SK-N-MC (cell line): Measurements from ENCODE around the gene CACNA2D4.

Experiments used
- DNase-seq: peaks from one replicate; pipeline ENCODE4 v3.0.0-alpha.2; 2011; ENCODE audit warnings: low read depth, low spot score
- H3K27ac ChIP-seq: fragments of 200-600 bp; sonication (generic); 2 replicates; pipeline ENCODE4 v1.5.1; 2016; ENCODE audit warnings: mixed run types
- H3K36me3 ChIP-seq: fragments of 200-600 bp; sonication (generic); 2 replicates; pipeline ENCODE4 v1.6.1; 2017; ENCODE audit warnings: antibody characterized with exemption, low read length, mixed read lengths; ENCODE audit not compliant: insufficient read depth
- H3K4me3 ChIP-seq: fragments of 200-600 bp; sonication (generic); 2 replicates; pipeline ENCODE4 v1.5.1; 2016
- H3K9ac ChIP-seq: fragments of 200-600 bp; sonication (generic); 2 replicates; pipeline ENCODE4 v1.8.0; 2017; ENCODE audit warnings: mixed run types, mixed read lengths; ENCODE audit not compliant: insufficient read length
- H3K9me3 ChIP-seq: fragments of 200-600 bp; sonication (generic); 2 replicates; pipeline ENCODE4 v1.6.1; 2017; ENCODE audit warnings: low read depth, mild to moderate bottlenecking, antibody characterized with exemption, low read length, moderate library complexity, mixed read lengths
- EZH2 ChIP-seq: fragments of 200-600 bp; sonication (generic); IDR thresholded peaks from one replicate; pipeline ENCODE4 v1.6.1; 2017; ENCODE audit warnings: antibody characterized with exemption
- FOXP2 ChIP-seq: optimal IDR thresholded peaks from 2 replicates; pipeline ENCODE3; 2011; ENCODE audit warnings: mild to moderate bottlenecking, moderate library complexity; ENCODE audit not compliant: insufficient read depth; ENCODE audit errors: extremely low read length, control extremely low read depth
- POLR2AphosphoS5 ChIP-seq: IDR thresholded peaks from 2 replicates; pipeline ENCODE4 v1.6.1; 2012; ENCODE audit warnings: mild to moderate bottlenecking, low read depth, low read length, borderline replicate concordance

Gene CACNA2D4

GRCh38 chr12:1826867-1827705 lies 91.4 kb downstream of the CACNA2D4 start:
- Histone ChIP-seq H3K4me3 (no peak overlapping the region), H3K36me3 (no peaks in the 10 kb centered on the region), H3K9ac (no peak overlapping the region), H3K9me3 (no peaks in the 10 kb centered on the region), H3K27ac (no peak overlapping the region)
- TF ChIP-seq POLR2AphosphoS5: no peak
- no peak for TF ChIP-seq FOXP2
- no peak for TF ChIP-seq EZH2
- no peak for DNase-seq

GRCh38 chr12:1826401-1826800 lies 92.1 kb downstream of the CACNA2D4 start:
- no peak overlapping the region for H3K9ac ChIP-seq
- H3K9me3 ChIP-seq: no peaks in the 10 kb centered on the region
- no peak for DNase-seq
- TF ChIP-seq EZH2 (no peak), FOXP2 (no peak), POLR2AphosphoS5 (no peak)
- H3K4me3 ChIP-seq: no peak overlapping the region
- no peaks in the 10 kb centered on the region for H3K36me3 ChIP-seq
- H3K27ac ChIP-seq: no peak overlapping the region

DNA sequence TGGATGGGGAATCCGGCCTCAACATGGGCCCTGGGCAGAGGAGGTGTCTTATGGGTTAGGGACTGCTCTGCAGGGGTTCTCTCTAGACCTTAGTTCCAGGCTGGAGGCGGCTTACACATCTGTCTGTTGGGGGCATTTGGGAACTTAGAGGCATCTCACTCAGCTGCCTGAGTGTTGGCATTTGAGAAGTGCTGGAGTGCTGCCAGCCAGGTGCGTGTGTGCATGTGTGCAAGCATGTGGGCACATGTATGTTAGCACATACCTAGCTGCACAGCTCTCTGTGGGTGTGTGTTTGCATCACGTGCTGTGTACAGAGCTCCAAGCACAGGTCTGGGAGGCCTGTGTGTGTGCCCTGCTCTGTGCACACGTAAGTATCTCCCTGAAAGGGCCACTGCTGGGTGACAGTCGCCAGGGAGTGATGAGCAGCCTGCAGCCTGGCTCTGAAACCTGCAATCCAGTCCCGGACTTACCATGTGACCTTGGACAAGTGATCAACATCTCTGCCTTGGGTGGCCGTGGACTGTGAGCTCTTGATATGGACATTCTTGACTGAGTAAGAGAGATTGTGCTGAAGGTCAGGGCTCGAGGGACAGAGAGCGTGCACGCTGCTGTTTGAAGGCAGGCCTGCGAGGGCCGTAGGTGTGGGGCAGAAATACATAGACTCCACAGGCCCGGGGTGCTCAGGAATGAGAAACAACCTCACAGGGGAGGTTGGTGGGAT lies 92.9 kb downstream of the CACNA2D4 start:
- no peak for TF ChIP-seq POLR2AphosphoS5
- no peak for TF ChIP-seq EZH2
- TF ChIP-seq FOXP2: no peak
- no peaks in the 10 kb centered on the region for H3K9me3 ChIP-seq
- H3K36me3 ChIP-seq: no peaks in the 10 kb centered on the region
- no peak for DNase-seq
- no peak overlapping the region for H3K4me3 ChIP-seq
- H3K9ac ChIP-seq: no peak overlapping the region
- H3K27ac ChIP-seq: no peak overlapping the region

DNA sequence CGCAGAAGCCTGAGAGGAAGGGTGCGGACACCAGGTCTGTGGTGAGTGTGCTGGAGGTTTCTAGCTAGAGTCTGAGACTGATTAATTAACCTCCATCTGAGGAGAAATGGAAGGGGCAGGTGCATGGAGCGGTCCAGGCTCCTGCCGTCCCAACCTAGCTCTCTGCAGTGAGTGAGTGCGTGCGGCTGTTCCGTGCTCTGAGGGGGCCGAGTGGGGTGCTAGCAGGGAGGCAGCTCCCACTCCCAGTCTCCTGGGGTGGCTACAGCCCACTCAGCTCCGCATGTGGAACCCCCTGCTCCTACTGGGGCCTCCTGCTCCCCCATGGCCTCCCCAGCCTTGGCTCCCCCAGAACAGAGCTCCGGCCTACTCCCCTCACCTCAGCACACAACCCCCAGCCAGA lies 95.2 kb downstream of the CACNA2D4 start:
- Histone ChIP-seq H3K9ac (no peak overlapping the region), H3K27ac (no peak overlapping the region)

DNA sequence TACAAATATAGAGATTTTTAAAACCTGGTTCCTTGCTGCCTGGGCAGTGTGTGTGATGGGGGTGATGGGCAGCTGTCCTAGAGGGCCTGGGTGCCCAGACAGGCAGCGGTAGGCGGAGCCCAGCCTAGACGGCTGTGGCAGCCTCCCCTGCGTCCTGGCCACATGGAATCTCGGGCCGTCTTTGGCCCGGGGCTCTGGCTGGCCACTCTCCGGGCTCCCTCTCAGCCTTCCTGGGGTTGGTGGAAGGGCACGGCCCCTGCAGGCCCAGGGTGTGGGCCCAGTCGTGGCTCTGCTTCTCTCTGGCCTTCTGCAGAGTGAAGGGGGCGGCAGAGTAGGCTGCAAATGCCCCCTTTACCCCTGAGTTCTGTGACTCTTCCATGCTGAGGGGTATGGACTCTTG lies 95.8 kb downstream of the CACNA2D4 start:
- no peaks in the 10 kb centered on the region for H3K36me3 ChIP-seq
- no peak overlapping the region for H3K27ac ChIP-seq
- H3K9me3 ChIP-seq: no peaks in the 10 kb centered on the region
- H3K9ac ChIP-seq: no peak overlapping the region
- no peak overlapping the region for H3K4me3 ChIP-seq
- DNase-seq: no peak
- TF ChIP-seq POLR2AphosphoS5 (no peak), FOXP2 (no peak)

More for the DNA sequence above, 95.2 kb downstream of the CACNA2D4 start:
- H3K4me3 ChIP-seq: no peak overlapping the region
- H3K36me3 ChIP-seq: no peaks in the 10 kb centered on the region
- no peak for DNase-seq
- no peaks in the 10 kb centered on the region for H3K9me3 ChIP-seq
- no peak for TF ChIP-seq POLR2AphosphoS5
- no peak for TF ChIP-seq FOXP2
- TF ChIP-seq EZH2: no peak

DNA sequence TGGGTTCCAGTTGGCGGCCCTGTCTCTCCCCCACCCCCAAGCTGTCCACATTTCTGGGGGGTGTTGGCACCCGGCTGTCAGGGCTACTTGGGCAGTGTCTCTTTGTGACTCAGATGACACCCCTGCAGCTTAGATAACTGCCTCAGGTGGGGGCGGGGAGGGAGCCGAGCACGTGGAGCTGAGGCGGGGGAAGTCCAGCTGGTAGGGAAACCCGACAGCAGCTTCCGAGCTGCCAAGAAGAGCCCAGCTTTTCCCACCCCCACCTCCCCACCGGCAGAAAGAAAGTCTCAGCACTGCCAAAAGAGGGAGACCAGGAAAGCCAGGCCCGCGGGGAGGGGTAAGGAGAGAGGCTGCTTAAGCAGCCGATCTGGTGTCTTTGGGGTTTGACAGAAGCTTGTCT lies 96.6 kb downstream of the CACNA2D4 start:
- H3K9ac ChIP-seq: no peak overlapping the region
- TF ChIP-seq POLR2AphosphoS5 (no peak), FOXP2 (no peak), EZH2 (no peak)
- no peaks in the 10 kb centered on the region for H3K36me3 ChIP-seq
- no peaks in the 10 kb centered on the region for H3K9me3 ChIP-seq
- H3K4me3 ChIP-seq: no peak overlapping the region
- no peak for DNase-seq
- no peak overlapping the region for H3K27ac ChIP-seq

DNA sequence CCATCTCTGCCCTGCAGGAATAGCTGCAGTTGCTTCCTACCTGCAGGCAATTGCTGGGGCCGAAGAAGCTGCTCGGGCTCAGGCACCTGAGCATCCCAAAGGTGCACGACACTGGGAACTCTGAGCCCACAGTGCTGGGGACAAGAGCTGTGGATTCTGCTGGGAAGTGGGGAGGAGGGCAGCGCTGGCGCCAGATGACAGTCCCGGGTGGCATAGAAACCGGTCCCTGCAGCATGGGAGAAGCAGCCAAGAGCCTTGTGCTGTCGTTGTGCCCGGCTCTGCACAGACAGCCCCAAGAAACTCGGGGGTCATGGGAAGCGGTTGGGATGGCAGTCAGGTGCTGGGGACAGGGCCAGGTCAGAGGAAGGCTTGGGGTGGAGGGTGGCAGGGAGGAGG lies 97.6 kb downstream of the CACNA2D4 start:
- H3K27ac ChIP-seq: no peak overlapping the region
- no peak overlapping the region for H3K4me3 ChIP-seq
- no peaks in the 10 kb centered on the region for H3K9me3 ChIP-seq
- DNase-seq: no peak
- H3K9ac ChIP-seq: no peak overlapping the region
- TF ChIP-seq EZH2 (no peak), POLR2AphosphoS5 (no peak), FOXP2 (no peak)
- no peaks in the 10 kb centered on the region for H3K36me3 ChIP-seq

- no peak for TF ChIP-seq POLR2AphosphoS5
- no peak for TF ChIP-seq FOXP2
- no peak for TF ChIP-seq EZH2
- no peak within 1 kb of the TSS for H3K4me3 ChIP-seq
- H3K36me3 ChIP-seq: no peaks in the 10 kb centered on the region
- H3K9me3 ChIP-seq: no peaks in the 10 kb centered on the region
- no peak within 1 kb of the TSS for H3K9ac ChIP-seq
- H3K27ac ChIP-seq: no peak within 1 kb of the TSS
- DNase-seq: no peak
Measured at GRCh38 chr12:1820191-1820895, 98.1 kb downstream of the CACNA2D4 start, which contains the start of gene LRTM2. TSS of gene LRTM2 (plus strand) at chr12:1820565. CDS start at chr12:1828149, 7,584 bp downstream.

GRCh38 chr12:1819571-1819970 lies 98.9 kb downstream of the CACNA2D4 start:
- no peak overlapping the region for H3K9ac ChIP-seq
- TF ChIP-seq FOXP2 (no peak), EZH2 (no peak), POLR2AphosphoS5 (no peak)

More at GRCh38 chr12:1819571-1819970, 98.9 kb downstream of the CACNA2D4 start:
- no peak overlapping the region for H3K27ac ChIP-seq
- H3K36me3 ChIP-seq: no peaks in the 10 kb centered on the region
- no peaks in the 10 kb centered on the region for H3K9me3 ChIP-seq
- DNase-seq: no peak
- H3K4me3 ChIP-seq: no peak overlapping the region
